ENCODE data around the gene PALLD. TPM values are rescaled to one million over a fixed set of nuclear protein-coding genes. Genes with fewer than 3 reads are reported as not detected.

PALLD gene
- total RNA-seq, 1 donor from 2014 or later, result 58.7 TPM

DNA sequence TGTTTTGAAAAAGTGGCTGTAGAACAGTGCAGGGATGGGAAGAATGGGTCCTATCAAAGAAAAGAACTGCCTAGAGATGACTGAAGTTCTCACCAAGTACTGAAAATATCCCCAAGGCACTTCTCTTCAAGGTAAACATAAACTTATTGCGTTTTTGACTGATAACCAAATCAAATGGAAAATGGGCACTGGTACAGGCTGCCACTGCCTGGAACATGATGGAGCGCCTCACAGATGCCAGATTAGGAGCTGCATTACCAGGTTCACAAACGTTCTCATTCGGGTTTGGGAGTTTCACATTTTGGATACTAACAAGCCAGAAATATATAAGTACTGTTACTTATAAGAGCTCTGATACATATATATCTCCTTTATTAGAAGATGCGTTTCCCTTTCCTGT is 371.9 kb downstream of the PALLD start:
- Mint-ChIP-seq H3K9me3 (no peaks in the 10 kb centered on the region), H3K36me3 (ENCODE audit: low read depth) (no peaks in the 10 kb centered on the region), H3K4me1 (peaks cover 60% of the 10 kb centered on the region), H3K4me3 (no peak overlapping the region), H3K27me3 (ENCODE audit: low read depth) (no peaks in the 10 kb centered on the region), H3K27ac (ENCODE audit: unreplicated experiment) (no peak overlapping the region)
- TF ChIP-seq, protein P1, sequence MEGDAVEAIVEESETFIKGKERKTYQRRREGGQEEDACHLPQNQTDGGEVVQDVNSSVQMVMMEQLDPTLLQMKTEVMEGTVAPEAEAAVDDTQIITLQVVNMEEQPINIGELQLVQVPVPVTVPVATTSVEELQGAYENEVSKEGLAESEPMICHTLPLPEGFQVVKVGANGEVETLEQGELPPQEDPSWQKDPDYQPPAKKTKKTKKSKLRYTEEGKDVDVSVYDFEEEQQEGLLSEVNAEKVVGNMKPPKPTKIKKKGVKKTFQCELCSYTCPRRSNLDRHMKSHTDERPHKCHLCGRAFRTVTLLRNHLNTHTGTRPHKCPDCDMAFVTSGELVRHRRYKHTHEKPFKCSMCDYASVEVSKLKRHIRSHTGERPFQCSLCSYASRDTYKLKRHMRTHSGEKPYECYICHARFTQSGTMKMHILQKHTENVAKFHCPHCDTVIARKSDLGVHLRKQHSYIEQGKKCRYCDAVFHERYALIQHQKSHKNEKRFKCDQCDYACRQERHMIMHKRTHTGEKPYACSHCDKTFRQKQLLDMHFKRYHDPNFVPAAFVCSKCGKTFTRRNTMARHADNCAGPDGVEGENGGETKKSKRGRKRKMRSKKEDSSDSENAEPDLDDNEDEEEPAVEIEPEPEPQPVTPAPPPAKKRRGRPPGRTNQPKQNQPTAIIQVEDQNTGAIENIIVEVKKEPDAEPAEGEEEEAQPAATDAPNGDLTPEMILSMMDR (conservative IDR thresholded peaks at IDR 0.05), result no peak
- DNase-seq (ENCODE audit: low read depth, low spot score), result no peak

DNA sequence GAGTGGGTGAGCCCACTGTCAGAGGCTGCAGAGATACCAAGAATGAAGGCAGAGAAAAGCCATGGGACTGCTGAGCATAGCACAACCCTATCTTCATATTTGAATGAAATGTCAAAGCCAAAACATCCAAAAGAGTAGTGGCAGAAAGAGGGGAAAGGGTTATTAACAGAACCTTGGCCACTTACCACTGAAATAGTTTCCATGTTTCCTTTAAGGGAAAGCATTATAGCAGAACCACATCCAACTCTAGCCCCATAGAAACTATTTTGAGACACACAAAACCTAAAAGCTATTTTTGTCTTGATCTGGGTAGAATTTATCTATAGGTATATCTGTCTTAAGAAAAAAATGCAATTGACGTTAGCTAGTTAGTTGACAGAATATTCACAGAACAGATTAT is 373.2 kb downstream of the PALLD start:
- Mint-ChIP-seq H3K27me3 (ENCODE audit: low read depth) (no peaks in the 10 kb centered on the region), H3K36me3 (ENCODE audit: low read depth) (no peaks in the 10 kb centered on the region), H3K27ac (ENCODE audit: unreplicated experiment) (no peak overlapping the region), H3K4me3 (no peak overlapping the region), H3K9me3 (no peaks in the 10 kb centered on the region), H3K4me1 (peaks cover 54% of the 10 kb centered on the region)
- DNase-seq (ENCODE audit: low read depth, low spot score), result no peak
- TF ChIP-seq, protein P1 (conservative IDR thresholded peaks at IDR 0.05), result no peak

GRCh38 chr4:168871632-168872031 is 374.8 kb downstream of the PALLD start:
- Mint-ChIP-seq H3K4me3 (no peak overlapping the region), H3K36me3 (ENCODE audit: low read depth) (peaks cover 5% of the 10 kb centered on the region), H3K27ac (ENCODE audit: unreplicated experiment) (no peak overlapping the region), H3K4me1 (peaks cover 57% of the 10 kb centered on the region), H3K9me3 (no peaks in the 10 kb centered on the region), H3K27me3 (ENCODE audit: low read depth) (peaks cover 5% of the 10 kb centered on the region)
- DNase-seq (ENCODE audit: low read depth, low spot score), result no peak
- TF ChIP-seq, protein P1 (conservative IDR thresholded peaks at IDR 0.05), result no peak

GRCh38 chr4:168874083-168874482 is 377.2 kb downstream of the PALLD start:
- Mint-ChIP-seq H3K4me1 (peaks cover 56% of the 10 kb centered on the region), H3K27ac (ENCODE audit: unreplicated experiment) (no peak overlapping the region), H3K4me3 (peak overlapping the region; percentile 13), H3K9me3 (no peaks in the 10 kb centered on the region), H3K27me3 (ENCODE audit: low read depth) (peaks cover 8% of the 10 kb centered on the region), H3K36me3 (ENCODE audit: low read depth) (peaks cover 7% of the 10 kb centered on the region)
- TF ChIP-seq, protein P1 (conservative IDR thresholded peaks at IDR 0.05), result no peak
- no peak for DNase-seq (ENCODE audit: low read depth, low spot score)

GRCh38 chr4:168876106-168876505 is 379.3 kb downstream of the PALLD start:
- H3K36me3 Mint-ChIP-seq (ENCODE audit: low read depth), result peaks cover 9% of the 10 kb centered on the region
- no peak overlapping the region for H3K27ac Mint-ChIP-seq (ENCODE audit: unreplicated experiment)
- H3K4me3 Mint-ChIP-seq, result peak overlapping the region; percentile 72
- peaks cover 8% of the 10 kb centered on the region for H3K27me3 Mint-ChIP-seq (ENCODE audit: low read depth)
- peaks cover 62% of the 10 kb centered on the region for H3K4me1 Mint-ChIP-seq
- H3K9me3 Mint-ChIP-seq, result no peaks in the 10 kb centered on the region
- no peak for DNase-seq (ENCODE audit: low read depth, low spot score)
- TF ChIP-seq, protein P1 (conservative IDR thresholded peaks at IDR 0.05), result no peak

Data from neural crest cell (in vitro differentiated cells).